Hepatocyte (in vitro differentiated cells): ENCODE measurements around the gene UQCRH.
"Not testable (repeated sequence)": the region's sequence is repeated elsewhere in the genome, so short reads cannot be mapped to it uniquely, and the experiment has no call there.

Source experiments
- CTCF ChIP-seq: fragments of 200-600 bp; sonication (generic); IDR thresholded peaks from 2 replicates; pipeline ENCODE4 v1.5.1; 2016; ENCODE audit warnings: antibody characterized with exemption, mild to moderate bottlenecking; ENCODE audit not compliant: poor library complexity
- EZH2 ChIP-seq: fragments of 200-600 bp; sonication (generic); IDR thresholded peaks from 2 replicates; pipeline ENCODE4 v1.6.1; 2016; ENCODE audit warnings: antibody characterized with exemption, mild to moderate bottlenecking, borderline replicate concordance

DNA sequence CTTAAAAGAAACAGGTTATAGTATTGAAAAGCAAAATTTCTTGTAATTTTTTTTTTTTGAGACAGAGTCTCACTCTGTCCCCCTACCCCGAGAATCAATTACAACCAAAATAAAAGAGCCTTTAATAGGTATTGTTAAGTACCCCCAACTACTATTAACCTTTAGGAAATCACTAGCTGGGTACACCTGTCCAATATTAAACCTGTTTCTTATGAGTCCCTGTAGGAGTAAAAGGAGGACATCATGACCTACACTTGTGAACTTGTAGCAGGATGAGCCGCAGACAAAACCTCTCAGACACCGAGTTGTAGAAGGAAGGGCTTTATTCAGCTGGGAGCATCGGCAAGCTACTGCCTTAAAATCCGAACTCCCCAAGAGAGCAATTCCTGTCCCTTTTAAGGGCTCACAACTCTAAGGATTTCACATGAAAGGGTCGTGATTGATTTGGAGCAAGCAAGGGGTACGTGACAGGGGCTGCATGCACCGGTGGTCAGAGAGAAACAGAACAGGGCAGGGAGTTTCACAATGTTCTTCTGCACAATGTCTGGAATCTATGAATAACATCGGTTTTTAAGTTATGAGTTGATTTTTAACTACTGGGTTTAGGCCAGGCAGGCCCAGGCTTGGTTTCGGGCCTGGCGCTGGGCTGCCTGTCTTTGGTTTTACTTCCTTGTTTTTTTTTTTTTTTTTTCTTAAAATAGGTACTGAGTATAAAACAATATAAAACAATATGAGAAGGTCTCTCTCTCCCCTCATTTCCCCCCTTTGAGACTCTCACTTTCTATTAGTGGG, 22.0 kb downstream of the UQCRH start:
- not testable (repeated sequence) for TF ChIP-seq EZH2, CTCF
